22Rv1 (cell line): ENCODE results near the gene CLIP1.
"Not testable (repeated sequence)": the region's sequence is repeated elsewhere in the genome, so short reads cannot be mapped to it uniquely, and the experiment has no call there.

Experiments used
- H3K27ac ChIP-seq: fragments of 450-650 bp; 2 replicates; pipeline ENCODE4 v1.5.1; 2017
- CTCF ChIP-seq: fragments of 450-650 bp; IDR thresholded peaks from 2 replicates; pipeline ENCODE4 v1.5.1; 2017; ENCODE audit warnings: mild to moderate bottlenecking
- ZFX ChIP-seq: fragments of 450-650 bp; IDR thresholded peaks from 2 replicates; pipeline ENCODE4 v1.6.1; 2017; ENCODE audit warnings: antibody characterized with exemption, borderline replicate concordance

The CLIP1 gene

DNA sequence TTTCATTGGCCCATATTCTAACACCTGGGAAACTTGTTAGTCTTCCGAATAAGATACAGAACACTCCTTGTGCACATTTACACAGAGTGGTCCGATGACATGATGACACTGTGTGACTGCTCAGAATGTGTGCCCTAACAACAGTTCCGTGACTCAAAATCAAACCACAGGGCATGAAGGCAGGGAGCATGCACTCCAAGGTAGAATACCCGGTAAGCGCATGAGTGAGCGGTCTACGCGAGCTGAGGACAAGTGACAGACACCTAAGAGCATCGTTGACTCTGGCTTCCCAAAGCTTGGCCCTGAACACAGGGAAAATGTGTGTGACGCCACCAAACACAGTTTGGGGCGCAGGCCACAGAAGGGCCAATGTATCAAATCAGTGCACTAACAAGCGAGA is 18.6 kb downstream of the CLIP1 start:
- TF ChIP-seq ZFX = no peak
- no peak for TF ChIP-seq CTCF
- peak overlapping the region; percentile 12; the same call in 1 of the 2 replicates for H3K27ac ChIP-seq

GRCh38 chr12:122403115-122403770 is 19.2 kb downstream of the CLIP1 start:
- TF ChIP-seq ZFX (no peak), CTCF (no peak)
- H3K27ac ChIP-seq = peak overlapping the region; percentile 12; the same call in 1 of the 2 replicates

DNA sequence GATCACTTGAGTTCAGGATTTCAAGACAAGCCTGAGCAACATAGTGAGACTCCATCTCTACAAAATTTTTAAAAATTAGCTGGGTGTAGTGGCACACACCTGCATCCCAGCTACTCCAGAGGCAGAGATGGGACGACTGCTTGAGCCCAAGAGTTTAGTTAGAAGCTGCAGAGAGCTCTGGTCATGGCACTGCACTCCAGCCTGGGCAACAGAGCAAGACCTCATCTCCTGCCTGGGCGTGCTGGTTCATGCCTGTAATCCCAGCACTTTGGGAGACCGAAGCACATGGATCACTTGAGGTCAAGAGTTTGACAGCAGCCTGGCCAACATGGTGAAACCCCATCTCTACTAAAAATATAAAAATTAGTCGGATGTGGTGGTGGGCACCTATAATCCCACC is 20.2 kb downstream of the CLIP1 start:
- no peak for TF ChIP-seq CTCF
- no peak for TF ChIP-seq ZFX
- H3K27ac ChIP-seq = peak overlapping the region; percentile 99; the same call in 1 of the 2 replicates

- TF ChIP-seq ZFX = no peak
- peak; percentile 94 for TF ChIP-seq CTCF
Measured at GRCh38 chr12:122399592-122400373, 22.7 kb downstream of the CLIP1 start.

DNA sequence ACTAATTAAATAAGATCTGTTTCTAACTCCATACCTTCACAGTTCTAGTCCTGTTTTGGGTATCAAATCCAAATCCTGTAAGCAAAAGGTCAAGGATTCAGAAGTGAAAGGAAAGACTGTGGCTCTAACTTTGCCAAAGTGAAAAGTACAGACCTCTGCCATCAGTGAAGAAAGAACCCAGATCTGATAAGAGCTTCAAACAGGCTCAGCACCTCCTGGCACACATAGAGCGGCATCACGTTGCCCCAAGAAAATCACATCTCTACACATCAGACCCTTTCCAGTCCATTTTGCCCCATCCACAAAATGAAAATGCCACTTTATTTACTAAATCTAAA is 23.2 kb downstream of the CLIP1 start:
- TF ChIP-seq ZFX = no peak
- TF ChIP-seq CTCF = no peak
- peak overlapping the region; percentile 99 for H3K27ac ChIP-seq

More at GRCh38 chr12:122399592-122400373, 22.7 kb downstream of the CLIP1 start:
- peak overlapping the region; percentile 99 for H3K27ac ChIP-seq

DNA sequence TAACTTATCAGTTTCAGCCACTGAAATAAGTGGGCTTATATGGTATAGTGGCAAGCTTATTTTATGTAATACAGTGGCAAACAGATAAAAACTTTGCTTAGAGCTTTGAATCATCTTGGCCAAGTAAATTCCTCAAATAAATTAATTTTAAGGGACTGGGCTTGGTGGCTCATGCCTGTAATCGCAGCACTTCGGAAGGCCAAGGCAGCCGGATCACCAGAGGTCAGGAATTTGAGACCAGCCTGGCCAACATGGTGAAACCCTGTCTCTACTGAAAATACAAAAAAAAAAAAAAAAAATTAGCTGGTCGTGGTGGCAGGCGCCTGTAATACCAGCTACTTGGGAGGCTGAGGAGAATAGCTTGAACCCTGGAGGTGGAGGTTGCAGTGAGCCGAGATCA is 24.5 kb downstream of the CLIP1 start:
- not testable (repeated sequence) for H3K27ac ChIP-seq

- TF ChIP-seq CTCF = no peak
- no peak for TF ChIP-seq ZFX
Measured at GRCh38 chr12:122395319-122395718, 27.1 kb downstream of the CLIP1 start.

More at GRCh38 chr12:122395319-122395718, 27.1 kb downstream of the CLIP1 start:
- H3K27ac ChIP-seq = peak overlapping the region; percentile 33
